ENCODE data around the gene GSX1. TPM values are rescaled to one million over a fixed set of nuclear protein-coding genes. Genes with fewer than 3 reads are reported as not detected.
"Not testable (repeated sequence)": the region's sequence is repeated elsewhere in the genome, so short reads cannot be mapped to it uniquely, and the experiment has no call there.

GSX1 gene
- total RNA-seq, 2 donors from 2014 or later = not detected

DNA sequence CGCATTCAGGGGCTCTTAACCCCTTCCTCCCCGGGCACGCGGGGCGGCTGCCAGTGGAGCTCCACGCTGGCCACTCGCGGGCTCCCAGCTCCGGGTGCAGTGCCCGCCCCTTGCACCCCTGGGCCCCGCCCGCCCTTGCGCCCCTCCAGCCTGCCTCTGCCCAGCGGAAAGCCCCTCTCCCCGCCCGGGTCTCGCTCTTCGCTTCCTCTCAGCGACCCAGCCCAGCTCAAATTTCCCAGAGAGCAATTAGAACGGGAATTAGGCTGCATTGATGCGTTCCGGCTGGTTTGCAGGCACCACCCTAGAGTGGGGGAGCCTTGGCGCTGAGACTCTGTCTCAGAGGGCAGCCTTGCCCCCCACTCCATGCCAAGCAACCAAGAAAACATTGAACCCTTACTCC lies 1.8 kb upstream of the GSX1 start:
- ATAC-seq (no peak), DNase-seq (ENCODE audit: low spot score in 2 of 2) (no peak)
- peaks cover 18 to 30% of the 10 kb centered on the region in 2 donors for H3K36me3 Mint-ChIP-seq
- H3K9me3 Mint-ChIP-seq = no peaks in the 10 kb centered on the region
- H3K27ac Mint-ChIP-seq = peak overlapping the region in 1 of 2 donors; percentile 7

DNA sequence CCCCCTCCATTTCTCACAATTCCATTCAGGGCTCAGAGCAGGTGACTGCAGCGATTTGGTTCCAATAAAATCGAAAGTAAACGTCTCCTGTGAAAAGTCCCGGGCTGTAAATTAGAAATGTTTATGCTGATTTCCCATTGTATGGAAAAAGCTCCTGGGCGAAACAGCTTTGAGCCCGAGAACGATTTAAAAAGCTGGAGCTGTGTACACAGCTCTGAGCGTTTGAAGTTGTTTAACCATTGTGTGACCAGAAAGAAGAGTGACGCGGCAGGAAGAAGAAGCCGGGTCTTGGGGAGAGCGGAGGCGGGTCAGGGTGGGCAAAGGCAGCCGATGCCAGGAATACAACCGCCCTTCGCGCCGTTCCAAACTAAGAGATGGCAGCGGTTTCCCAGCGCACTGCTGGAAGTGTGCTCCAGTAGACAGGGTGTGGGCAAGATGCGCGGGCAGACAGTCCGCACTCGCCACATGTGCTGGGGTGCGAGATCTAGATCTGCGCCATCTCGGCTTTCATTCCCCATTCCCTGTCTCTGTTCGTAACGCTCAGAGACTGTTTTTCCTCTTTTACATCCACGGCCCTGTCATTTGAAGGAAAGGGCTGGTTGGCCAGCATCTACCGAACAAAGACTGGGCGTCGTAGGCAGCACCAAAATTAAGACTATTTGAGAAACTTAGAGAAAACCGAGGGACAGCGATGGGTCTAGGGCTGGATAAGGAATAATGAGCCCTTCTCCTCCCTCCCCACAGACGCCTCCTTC lies 960 bp upstream of the GSX1 start:
- ATAC-seq = no peak
- Mint-ChIP-seq H3K27ac (peak overlapping the region in 1 of 2 donors; percentile 7), H3K9me3 (no peaks in the 10 kb centered on the region), H3K36me3 (peaks cover 18 to 34% of the 10 kb centered on the region in 2 donors)
- DNase-seq (ENCODE audit: low spot score in 2 of 2) = no peak

DNA sequence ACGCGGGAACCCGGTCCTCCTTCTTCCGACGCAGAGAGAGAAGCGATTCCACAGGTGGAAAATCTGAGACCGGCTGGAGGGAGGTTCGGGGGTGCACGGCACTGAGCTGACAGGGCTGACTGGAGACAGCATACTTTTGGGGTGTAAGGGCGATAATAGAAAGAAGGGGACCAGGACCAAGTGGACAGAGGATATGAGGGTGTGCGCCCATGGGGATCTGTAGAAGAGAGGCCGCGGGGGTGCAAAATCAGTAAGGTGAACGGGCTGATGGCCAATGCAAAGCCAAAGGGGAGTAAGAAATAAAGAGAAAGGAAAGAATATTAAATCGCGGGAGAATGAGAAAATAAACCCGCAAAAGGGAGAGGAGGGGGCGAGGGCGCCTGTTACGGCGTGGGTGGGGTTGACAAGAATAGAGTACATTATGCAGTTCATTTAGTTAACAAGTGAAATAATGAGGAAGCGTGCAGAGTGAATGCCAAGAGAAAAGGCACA lies 336 bp upstream of the GSX1 start:
- Mint-ChIP-seq H3K27ac (peak overlapping the region in 1 of 2 donors; percentile 29), H3K36me3 (peaks cover 18 to 34% of the 10 kb centered on the region in 2 donors), H3K9me3 (no peaks in the 10 kb centered on the region)
- ATAC-seq = no peak
- DNase-seq (ENCODE audit: low spot score in 2 of 2) = no peak

DNA sequence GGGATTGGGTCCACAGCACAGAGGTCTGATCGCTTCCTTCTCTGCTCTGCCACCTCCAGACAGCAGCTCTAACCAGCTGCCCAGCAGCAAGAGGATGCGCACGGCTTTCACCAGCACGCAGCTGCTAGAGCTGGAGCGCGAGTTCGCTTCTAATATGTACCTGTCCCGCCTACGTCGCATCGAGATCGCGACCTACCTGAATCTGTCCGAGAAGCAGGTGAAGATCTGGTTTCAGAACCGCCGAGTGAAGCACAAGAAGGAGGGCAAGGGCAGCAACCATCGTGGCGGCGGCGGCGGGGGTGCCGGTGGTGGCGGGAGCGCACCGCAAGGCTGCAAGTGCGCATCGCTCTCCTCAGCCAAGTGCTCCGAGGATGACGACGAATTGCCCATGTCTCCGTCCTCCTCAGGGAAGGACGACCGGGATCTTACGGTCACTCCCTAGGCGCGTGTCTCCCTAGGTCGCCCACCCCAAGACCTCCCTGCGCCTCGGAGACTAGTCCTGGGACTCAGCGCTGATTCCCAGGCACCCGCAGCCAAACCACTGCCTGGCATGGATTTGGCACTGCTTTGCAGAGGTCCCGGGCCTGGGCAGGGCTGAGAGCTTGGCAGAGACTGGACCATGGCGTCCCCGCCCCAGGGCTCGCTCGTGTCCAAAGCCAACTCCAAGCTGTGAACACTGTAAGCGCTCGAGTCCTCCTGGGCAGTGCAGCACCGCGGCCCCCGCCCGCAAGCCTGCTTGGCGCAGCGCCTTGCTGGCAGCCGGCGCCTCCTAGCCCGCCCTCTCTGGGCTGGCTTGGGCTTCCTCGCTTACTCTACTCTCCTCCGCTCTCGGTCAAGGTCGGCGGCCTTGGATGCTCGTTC lies 1.5 kb downstream of the GSX1 start:
- H3K27ac Mint-ChIP-seq = peak overlapping the region in 1 of 2 donors; percentile 37
- peaks cover 18 to 34% of the 10 kb centered on the region in 2 donors for H3K36me3 Mint-ChIP-seq
- ATAC-seq = no peak

DNA sequence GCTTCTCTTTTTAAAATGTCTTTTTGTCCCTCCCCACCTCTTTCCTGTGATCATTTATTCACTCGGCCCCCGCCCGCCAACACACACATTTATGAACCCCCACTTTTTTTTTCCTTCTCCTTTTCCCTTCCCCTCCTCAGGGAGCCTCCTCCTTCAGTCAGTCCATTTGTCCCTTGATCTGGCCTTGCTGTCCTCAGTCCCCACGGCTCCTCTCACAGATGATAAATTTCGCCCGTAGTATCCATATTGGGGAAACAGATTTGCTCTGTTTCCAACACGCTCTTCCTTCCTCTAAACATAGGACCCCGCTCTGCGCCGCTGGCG lies 2.0 kb downstream of the GSX1 start:
- Mint-ChIP-seq H3K27ac (peak overlapping the region in 1 of 2 donors; percentile 37), H3K9me3 (no peaks in the 10 kb centered on the region), H3K36me3 (peaks cover 13 to 28% of the 10 kb centered on the region in 2 donors)
- no peak for DNase-seq (ENCODE audit: low spot score in 2 of 2)
- ATAC-seq = no peak

More for the DNA sequence above, 1.5 kb downstream of the GSX1 start:
- H3K9me3 Mint-ChIP-seq = no peaks in the 10 kb centered on the region
- DNase-seq (ENCODE audit: low spot score in 2 of 2) = no peak

DNA sequence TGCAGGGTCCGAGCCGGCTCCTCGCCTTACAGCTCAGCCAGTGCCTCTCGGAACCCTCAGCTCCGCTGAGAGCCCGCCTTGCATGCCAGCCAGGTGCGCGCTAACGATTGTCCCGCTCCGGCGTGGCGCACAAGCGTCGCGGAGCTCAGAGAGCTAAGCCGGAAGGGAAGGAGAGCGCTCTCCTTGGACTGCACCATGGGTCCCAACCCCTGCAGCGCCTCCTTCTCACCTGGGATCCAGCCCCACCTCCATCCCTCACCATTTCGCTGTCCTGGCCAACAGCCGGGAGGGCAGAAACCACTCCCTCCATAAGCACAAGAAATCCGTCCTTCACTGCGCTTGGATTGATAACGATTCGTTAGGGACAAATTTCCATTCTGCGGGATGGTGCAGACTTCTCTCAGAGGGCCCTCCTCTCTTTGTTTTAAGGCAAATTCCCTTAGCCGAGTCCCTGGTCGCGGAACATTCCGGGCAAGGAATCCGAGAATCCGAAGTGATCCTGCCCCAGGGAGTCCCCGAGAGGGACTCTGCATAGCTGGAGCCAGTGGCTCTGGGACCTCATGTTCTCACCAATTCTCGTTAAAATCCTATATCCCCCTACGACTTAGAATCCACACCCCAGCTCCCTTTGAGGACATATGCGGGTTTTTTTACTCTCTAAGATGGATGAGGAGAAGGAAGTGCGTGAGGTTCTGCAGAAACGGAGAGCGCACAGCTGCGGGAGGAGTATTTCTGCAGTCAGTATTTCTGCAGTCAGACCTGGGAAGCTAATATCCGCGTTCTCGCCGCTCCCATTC lies 2.8 kb downstream of the GSX1 start:
- Mint-ChIP-seq H3K36me3 (peaks cover 12 to 27% of the 10 kb centered on the region in 2 donors), H3K9me3 (no peaks in the 10 kb centered on the region), H3K27ac (no peak overlapping the region)
- ATAC-seq = no peak
- no peak for DNase-seq (ENCODE audit: low spot score in 2 of 2)

DNA sequence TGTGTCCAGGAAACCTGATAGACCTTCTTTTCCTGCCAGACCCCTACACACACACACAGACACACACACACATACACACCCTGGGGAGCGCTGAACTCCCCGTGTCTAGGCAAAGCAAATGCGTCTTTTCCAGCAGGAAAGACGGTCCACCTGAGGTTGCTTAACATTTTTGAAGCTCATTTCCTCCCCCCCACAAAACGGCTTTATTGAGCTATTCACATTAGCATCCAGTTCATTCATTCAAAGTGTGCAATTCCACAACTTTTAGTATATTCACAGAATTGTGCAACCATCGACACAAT lies 3.4 kb downstream of the GSX1 start:
- no peak overlapping the region for H3K27ac Mint-ChIP-seq
- peaks cover 11 to 26% of the 10 kb centered on the region in 2 donors for H3K36me3 Mint-ChIP-seq
- ATAC-seq = no peak
- no peak for DNase-seq (ENCODE audit: low spot score in 2 of 2)
- no peaks in the 10 kb centered on the region for H3K9me3 Mint-ChIP-seq

DNA sequence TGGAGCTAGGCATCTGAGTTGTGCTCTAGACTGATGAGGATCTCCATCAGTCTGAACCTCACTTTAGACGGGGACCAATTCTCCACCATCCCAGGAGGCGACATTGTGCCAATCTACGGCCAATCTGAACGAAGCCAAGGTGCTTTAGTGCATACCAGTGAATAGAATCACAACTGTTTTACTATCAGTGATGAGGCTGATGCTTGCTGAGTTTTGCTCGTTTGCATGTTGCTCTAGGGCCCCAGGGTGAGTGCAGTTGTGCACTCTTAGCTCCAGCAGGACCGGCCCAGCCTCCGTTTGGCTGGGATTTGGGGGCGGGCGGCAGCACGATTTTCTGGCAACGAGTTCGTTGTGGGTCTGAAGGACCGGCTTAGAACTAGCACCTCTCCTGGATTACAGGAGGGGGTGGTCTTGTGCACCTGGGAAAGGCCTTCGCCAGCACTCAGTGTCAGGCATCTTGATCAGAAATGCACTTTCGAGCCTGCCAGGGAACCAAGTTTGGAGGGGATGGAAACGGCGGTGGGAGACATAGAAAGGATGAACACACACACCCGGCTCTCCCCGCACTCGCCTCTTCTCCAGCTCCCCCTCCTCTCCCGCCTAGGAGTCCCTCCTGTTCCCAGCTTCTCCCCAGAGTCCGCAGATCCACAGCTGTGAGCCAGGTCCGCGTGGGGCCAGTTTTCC lies 4.4 kb downstream of the GSX1 start:
- H3K27ac Mint-ChIP-seq = no peak overlapping the region
- no peaks in the 10 kb centered on the region for H3K9me3 Mint-ChIP-seq
- H3K36me3 Mint-ChIP-seq = peaks cover under 1 to 15% of the 10 kb centered on the region in 2 donors
- no peak for ATAC-seq
- DNase-seq (ENCODE audit: low spot score in 2 of 2) = no peak

DNA sequence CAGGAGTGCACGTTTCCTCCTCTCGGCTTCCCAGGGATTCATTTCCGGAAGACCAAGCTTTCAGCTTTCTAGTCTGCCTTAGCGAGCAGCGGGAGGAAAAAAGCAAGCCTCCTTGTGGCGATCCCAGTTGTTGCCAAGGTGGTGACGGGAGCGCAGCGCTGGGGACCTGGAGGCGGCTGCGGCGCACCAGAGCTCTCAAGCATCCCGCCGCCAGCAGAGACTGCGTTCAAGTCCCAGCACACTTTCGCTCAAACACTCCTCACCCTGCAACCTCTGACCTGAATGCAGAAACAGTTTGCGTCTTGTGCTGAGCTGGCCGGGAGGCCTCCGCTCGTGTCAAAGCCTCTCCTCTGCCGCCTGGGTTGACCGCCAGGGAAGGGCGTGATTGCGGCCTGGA lies 4.9 kb downstream of the GSX1 start:
- Mint-ChIP-seq H3K9me3 (no peaks in the 10 kb centered on the region), H3K36me3 (peaks cover 0 to 10% of the 10 kb centered on the region in 2 donors), H3K27ac (no peak overlapping the region)
- ATAC-seq = no peak
- DNase-seq (ENCODE audit: low spot score in 2 of 2) = no peak

DNA sequence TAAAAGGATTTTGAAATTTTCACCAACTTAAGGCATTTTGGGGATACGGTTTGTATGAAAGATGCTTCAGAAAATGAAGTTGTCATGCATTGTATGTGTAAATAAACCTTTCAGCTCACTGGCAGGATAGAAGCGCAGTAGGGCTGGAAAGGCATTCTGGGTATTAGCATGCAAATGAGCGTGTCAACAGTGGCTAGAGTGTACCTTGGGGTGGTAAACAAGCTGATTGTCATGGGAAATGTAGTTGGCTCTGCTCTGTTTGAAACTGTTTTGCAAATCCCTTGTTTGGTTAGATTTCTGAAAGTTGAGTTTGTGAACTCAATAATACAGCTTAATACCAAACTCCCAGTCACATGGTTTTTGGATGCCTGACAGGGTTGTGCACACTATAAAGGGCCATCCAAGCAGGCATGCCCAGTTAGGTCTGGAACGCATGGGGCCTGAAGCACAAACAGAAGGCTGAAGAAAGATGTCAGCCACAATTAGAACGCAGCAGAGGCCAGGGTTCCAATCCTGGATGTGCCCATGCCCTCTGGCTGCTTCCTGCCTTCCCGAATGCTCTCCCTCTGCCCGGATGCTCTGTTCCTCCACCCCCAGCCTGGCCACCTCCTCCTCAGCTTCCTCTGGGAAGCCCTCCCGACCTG lies 14.6 kb downstream of the GSX1 start:
- no peaks in the 10 kb centered on the region for H3K9me3 Mint-ChIP-seq
- no peak overlapping the region for H3K27ac Mint-ChIP-seq
- H3K36me3 Mint-ChIP-seq = no peaks in the 10 kb centered on the region
- ATAC-seq = no peak
- DNase-seq (ENCODE audit: low spot score in 2 of 2) = no peak

DNA sequence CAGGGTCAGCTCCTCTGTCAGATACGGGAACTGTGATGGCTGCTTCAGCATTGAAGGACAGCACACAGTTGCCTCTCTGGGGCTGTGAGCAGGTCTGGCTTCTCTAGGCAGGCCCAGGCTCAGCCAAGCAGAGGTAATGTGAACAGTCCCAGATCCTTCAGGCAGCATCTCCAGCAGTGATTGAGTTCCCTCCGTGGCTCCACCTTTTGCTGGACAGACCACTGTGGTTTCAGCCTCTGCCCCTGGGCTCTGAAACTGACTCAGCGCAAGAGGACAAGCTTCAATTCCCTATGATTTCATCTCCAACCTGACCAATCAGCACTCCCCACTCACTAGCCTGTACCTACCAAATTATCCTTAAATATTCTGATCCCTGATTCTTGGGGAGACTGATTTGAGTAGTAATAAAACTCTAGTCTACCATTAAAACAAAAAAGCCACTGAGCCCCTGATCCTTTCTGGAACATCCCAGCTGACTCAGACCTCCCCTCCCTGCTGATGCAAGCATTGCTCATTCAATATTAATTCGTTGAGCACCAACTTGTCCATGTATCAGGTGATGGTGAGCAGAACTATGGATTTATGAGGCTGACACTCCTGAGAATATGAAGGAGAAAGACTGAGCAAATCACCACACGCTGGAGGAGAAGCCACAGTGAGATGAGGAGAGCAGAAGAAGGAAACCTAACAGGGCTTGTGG lies 16.7 kb downstream of the GSX1 start:
- DNase-seq (ENCODE audit: low spot score in 2 of 2) = no peak
- no peak overlapping the region for H3K27ac Mint-ChIP-seq
- H3K36me3 Mint-ChIP-seq = no peaks in the 10 kb centered on the region
- no peak for ATAC-seq
- H3K9me3 Mint-ChIP-seq = no peaks in the 10 kb centered on the region

DNA sequence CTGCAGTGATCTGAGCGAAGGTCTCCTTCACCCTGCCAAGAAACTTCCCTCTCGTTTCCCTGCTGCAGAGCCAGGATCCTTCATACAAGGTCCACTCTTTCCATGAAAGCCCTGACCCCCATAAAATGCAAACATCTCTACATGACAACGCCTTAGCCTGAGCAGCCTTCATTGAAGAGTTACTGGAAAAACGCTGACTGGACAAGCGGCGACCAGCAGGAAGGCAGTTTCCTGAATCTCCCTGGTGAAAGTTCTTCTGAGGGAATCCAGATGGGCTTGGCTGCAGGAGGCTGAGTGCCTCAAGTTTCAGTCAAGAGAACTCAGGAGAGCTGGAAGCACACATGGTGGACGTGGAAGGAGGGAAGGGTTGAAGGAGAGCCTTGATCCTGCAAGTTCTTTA lies 17.7 kb downstream of the GSX1 start:
- no peak for DNase-seq (ENCODE audit: low spot score in 2 of 2)
- H3K36me3 Mint-ChIP-seq = no peaks in the 10 kb centered on the region
- H3K27ac Mint-ChIP-seq = no peak overlapping the region

DNA sequence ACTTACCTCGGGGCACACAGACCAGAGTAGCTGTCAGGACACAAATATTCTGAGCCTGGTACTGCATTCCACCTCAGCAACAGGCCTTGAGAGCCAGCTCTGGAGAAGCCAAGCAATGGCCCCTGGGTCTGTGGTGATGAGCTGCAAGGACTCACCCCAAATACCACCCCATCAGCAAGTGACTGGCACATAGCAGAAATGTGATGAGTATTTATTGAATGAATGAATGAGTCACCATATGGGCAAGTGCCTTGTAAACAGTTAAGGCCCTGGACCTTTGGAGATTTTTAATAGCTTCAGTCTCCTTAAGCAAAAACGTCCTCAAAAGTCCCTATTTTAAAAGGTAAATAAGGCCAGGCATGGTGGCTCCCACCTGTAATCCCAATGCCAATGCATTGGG lies 18.2 kb downstream of the GSX1 start:
- no peaks in the 10 kb centered on the region for H3K9me3 Mint-ChIP-seq
- ATAC-seq = no peak
- no peaks in the 10 kb centered on the region for H3K36me3 Mint-ChIP-seq
- no peak for DNase-seq (ENCODE audit: low spot score in 2 of 2)
- no peak overlapping the region for H3K27ac Mint-ChIP-seq

More for the DNA sequence above, 17.7 kb downstream of the GSX1 start:
- ATAC-seq = no peak
- H3K9me3 Mint-ChIP-seq = no peaks in the 10 kb centered on the region

DNA sequence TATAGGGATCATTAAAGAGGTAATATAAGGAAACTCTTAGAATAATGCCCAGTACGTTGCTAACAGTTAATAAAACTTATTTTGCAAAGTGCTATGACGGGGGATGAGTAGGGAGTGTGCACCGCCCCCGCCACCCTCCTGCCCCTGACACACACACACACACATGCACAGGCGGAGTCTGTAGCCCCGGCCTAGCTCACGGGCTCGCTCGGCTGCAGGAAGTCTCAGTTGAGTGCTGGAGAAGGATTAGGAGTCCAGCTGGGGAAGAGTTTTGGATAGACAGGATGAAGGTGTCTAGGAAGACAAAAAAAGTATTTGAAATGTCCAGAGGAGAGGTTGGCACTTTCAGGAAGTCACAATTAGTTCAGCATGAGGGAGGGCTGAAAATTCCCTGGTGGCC lies 21.5 kb downstream of the GSX1 start:
- DNase-seq (ENCODE audit: low spot score in 2 of 2) = no peak
- ATAC-seq = no peak
- Mint-ChIP-seq H3K9me3 (no peaks in the 10 kb centered on the region), H3K36me3 (no peaks in the 10 kb centered on the region), H3K27ac (no peak overlapping the region)

DNA sequence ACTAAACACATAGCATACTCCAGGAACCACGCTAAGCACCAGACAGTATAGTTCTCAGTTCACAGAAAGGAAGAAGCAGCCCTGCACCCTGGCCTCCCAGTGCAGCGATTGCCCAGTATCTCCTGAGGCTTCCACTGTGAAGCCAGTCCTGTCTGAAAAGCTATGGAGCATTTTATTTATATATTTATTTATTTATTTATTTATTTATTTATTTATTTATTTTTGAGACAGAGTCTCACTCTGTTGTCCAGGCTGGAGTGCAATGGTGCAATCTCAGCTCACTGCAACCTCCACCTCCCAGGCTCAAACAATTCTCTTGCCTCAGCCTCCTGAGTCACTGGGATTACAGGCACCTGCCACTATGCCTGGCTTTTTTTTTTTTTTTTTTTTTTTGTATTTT lies 25.5 kb downstream of the GSX1 start:
- H3K36me3 Mint-ChIP-seq; H3K27ac Mint-ChIP-seq; ATAC-seq; DNase-seq (ENCODE audit: low spot score in 2 of 2); H3K9me3 Mint-ChIP-seq: not testable (repeated sequence)
